ENCODE measurements around the gene CST5.
"Not testable (repeated sequence)": the region's sequence is repeated elsewhere in the genome, so short reads cannot be mapped to it uniquely, and the experiment has no call there.

The CST5 gene

GRCh38 chr20:23832775-23833513, 46.6 kb downstream of the CST5 start:
- no peaks in the 10 kb centered on the region for H3K4me1 Mint-ChIP-seq (ENCODE audit: low read depth)
- no peaks in the 10 kb centered on the region for H3K36me3 Mint-ChIP-seq (ENCODE audit: low read depth)
- H3K27ac Mint-ChIP-seq: no peak overlapping the region
- H3K4me3 Mint-ChIP-seq: no peak overlapping the region
- peaks cover 5% of the 10 kb centered on the region for H3K27me3 Mint-ChIP-seq
- no peaks in the 10 kb centered on the region for H3K9me3 Mint-ChIP-seq
- no peak for DNase-seq

GRCh38 chr20:23831961-23832360, 47.6 kb downstream of the CST5 start:
- H3K4me1 Mint-ChIP-seq (ENCODE audit: low read depth); H3K4me3 Mint-ChIP-seq; H3K27me3 Mint-ChIP-seq; H3K9me3 Mint-ChIP-seq; H3K27ac Mint-ChIP-seq; H3K36me3 Mint-ChIP-seq (ENCODE audit: low read depth); DNase-seq: not testable (repeated sequence)

GRCh38 chr20:23826541-23827021, 53.0 kb downstream of the CST5 start, which contains the start of gene CST2:
CST2 (minus strand) TSS chr20:23826729; CDS start chr20:23826660, 69 bp downstream.
- no peak within 1 kb of the TSS for H3K27ac Mint-ChIP-seq
- H3K9me3 Mint-ChIP-seq: no peaks in the 10 kb centered on the region
- no peak for DNase-seq

More at GRCh38 chr20:23826541-23827021, 53.0 kb downstream of the CST5 start, which contains the start of gene CST2:
- H3K36me3 Mint-ChIP-seq (ENCODE audit: low read depth): no peaks in the 10 kb centered on the region
- H3K27me3 Mint-ChIP-seq: peaks cover 5% of the 10 kb centered on the region
- no peaks in the 10 kb centered on the region for H3K4me1 Mint-ChIP-seq (ENCODE audit: low read depth)
- H3K4me3 Mint-ChIP-seq: no peak within 1 kb of the TSS
